HG02970 (cell line): Measurements from ENCODE around the gene KRTAP10-9.
"Not testable (repeated sequence)": the region's sequence is repeated elsewhere in the genome, so short reads cannot be mapped to it uniquely, and the experiment has no call there.

Experiments
- ATAC-seq: cut with Tn5 transposase; IDR thresholded peaks from one replicate; pipeline ENCODE4 v1.9.1; 2021; ENCODE audit warnings: mild to moderate bottlenecking, moderate library complexity, moderate number of reproducible peaks; ENCODE audit not compliant: unreplicated experiment, low FRiP score

The KRTAP10-9 gene

GRCh38 chr21:44637018-44637850 lies 10.3 kb downstream of the KRTAP10-9 start, which contains the start of gene KRTAP10-10:
Gene KRTAP10-10 (plus strand): TSS chr21:44637356. CDS start chr21:44637418, 62 bp downstream.
- no peak for ATAC-seq

DNA sequence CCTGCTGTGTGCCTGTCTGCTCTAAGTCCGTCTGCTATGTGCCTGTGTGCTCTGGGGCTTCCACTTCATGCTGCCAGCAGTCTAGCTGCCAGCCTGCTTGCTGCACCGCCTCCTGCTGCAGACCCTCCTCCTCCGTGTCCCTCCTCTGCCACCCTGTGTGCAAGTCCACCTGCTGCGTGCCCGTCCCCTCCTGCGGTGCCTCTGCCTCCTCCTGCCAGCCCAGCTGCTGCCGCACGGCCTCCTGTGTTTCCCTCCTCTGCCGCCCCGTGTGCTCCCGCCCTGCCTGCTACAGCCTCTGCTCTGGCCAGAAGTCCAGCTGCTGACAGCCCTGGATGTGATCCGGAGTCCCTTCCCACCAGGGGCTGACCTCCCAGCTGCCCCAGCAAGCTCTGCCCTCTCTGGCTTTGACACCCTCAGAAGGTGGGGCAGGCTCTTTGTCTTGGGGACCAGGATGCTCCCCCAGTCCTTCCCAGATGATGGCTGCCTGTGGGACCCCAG lies 11.0 kb downstream of the KRTAP10-9 start:
- not testable (repeated sequence) for ATAC-seq

DNA sequence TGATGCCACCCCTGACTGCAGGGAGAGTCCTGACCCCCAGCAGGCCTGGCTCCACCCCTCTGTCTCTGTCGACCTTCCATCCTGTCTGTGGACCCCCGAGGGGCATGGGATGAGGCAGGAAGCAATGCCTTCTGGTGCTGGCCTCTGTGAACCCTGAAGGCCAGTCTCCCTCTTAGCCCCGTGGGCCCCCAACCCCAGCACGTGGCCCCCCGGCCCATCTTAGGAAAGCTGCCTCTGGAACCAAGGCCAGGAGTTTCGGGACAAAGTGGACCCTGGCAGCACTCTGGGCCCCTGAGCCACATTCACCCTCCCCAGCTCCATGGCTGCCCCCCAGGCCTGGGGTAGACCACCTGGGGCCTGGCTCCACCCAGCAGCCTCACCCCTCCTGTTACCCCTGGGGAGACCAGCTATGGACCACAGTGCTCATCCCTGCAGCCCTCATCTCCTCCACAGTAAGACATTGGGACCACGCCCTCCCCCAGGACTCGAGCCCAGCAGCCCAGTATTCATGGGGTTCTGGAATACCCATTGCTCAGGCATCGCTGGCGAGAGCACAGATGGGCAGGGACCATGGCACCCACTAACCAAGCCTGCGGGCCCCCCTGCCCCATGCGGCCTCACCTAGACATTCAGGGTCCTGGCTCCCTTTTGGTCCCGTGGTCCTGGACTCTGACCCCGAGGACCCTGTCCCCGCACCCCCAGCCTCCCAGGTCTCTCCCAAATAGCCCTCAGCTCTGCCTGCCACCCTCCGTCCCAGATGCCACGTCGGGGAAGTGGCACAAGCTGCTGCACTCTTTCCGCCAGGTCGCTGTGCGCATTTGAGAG lies 11.8 kb downstream of the KRTAP10-9 start:
- not testable (repeated sequence) for ATAC-seq

GRCh38 chr21:44639331-44639655 lies 12.4 kb downstream of the KRTAP10-9 start:
- ATAC-seq, result no peak

- no peak for ATAC-seq
Observed at GRCh38 chr21:44640761-44641160, 13.9 kb downstream of the KRTAP10-9 start.

DNA sequence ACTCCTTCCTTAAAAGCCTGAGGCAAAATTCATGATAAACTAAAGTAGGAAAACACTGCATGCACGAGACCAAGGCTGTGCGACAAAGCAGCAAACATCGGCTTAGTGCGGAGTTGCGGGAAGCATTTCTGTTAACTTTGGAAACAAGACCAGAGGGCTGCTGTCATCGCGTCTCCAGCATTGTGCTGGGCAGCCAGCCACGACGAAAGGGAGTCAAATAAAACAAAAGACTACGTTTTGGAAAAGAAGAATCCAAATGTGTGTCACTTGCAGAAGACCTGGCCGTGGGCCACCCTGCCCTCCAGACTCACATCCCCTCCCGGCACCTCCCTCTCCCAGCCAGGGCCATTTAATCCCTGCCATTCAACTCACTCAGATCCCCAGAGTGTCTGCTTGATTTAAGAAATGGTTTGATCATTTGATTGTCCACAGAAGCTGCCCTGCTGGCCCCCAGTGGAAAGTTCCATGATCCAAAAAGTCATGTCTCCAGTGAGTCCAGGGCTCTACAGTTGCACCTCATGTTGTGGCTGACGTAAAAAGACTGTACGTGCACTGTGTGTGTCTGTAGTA lies 16.9 kb downstream of the KRTAP10-9 start:
- no peak for ATAC-seq

GRCh38 chr21:44644878-44645277 lies 18.0 kb downstream of the KRTAP10-9 start:
- no peak for ATAC-seq

DNA sequence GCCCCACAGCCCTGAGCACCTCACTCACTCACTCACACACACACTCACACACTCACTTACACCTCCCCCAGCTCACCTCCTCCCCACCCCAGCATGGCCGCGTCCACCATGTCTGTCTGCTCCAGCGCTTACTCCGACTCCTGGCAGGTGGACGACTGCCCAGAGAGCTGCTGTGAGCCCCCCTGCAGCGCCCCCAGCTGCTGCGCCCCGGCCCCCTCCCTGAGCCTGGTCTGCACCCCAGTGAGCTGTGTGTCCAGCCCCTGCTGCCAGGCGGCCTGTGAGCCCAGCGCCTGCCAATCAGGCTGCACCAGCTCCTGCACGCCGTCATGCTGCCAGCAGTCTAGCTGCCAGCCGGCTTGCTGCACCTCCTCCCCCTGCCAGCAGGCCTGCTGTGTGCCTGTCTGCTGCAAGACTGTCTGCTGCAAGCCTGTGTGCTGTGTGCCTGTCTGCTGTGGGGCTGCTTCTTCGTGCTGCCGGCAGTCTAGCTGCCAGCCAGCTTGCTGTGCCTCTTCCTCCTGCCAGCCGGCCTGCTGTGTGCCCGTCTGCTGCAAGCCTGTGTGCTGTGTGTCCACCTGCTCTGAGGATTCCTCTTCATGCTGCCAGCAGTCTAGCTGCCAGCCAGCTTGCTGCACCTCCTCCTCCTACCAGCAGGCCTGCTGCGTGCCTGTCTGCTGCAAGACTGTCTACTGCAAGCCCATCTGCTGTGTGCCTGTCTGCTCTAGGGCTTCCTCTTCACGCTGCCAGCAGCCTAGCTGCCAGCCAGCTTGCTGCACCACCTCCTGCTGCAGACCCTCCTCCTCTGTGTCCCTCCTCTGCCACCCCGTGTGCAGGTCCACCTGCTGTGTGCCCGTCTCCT lies 19.7 kb downstream of the KRTAP10-9 start, which contains the start of gene KRTAP10-11:
KRTAP10-11 (plus strand) TSS at position 49 of the 856 bp plus-strand sequence; CDS start at position 94, 45 bp downstream.
- ATAC-seq, result not testable (repeated sequence)

DNA sequence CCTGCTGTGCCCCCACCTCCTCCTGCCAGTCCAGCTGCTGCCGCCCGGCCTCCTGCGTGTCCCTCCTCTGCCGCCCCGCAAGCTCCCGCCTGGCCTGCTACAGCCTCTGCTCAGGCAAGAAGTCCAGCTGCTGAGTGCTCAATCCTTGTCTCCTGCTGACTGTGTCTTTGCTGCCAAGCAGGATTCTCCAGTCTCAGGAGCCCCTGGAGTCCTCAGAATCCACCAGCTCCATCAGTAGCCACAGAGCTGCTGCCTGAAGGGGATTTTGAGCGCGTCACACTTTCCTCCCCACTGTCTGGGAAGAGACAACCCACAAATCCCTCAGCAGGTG lies 20.3 kb downstream of the KRTAP10-9 start:
- ATAC-seq, result no peak

- ATAC-seq, result no peak
Observed at GRCh38 chr21:44648557-44649311, 21.8 kb downstream of the KRTAP10-9 start.

GRCh38 chr21:44649521-44650100 lies 22.7 kb downstream of the KRTAP10-9 start:
- no peak for ATAC-seq

- ATAC-seq, result no peak
Observed at GRCh38 chr21:44650265-44650972, 23.5 kb downstream of the KRTAP10-9 start.

DNA sequence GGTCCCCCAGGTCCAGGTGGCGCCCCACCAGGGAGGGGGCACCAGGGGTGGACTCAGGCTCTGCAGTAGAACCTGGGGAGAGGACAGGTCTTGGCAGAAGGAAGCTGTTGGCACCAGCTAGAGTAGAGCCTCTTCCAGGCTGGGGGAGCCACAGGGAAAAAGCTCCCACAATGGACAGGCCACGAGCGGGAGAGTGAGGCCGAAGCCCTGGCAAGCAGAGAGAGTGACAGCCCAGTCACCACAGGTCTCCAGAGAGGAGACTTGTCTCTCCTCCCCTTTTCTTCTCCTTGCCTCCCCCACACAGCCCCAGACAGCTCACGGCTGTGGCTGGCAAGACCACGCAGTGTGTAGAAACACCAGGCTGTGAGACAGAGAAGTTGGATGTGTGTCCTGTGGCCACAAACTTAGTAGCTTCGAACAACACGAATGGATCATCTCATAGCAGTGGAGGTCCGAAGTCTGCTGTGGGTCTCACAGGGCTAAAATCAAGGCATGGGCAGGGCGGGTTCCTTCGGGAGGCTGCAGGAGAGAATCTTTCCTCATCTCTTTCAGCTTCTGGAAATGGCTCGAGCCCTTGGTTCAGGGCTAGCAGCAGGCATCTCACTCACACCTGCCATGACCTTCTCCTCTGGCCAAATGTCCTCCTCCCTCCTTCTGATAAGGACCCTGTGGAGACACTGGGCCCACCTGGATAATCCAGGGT lies 24.2 kb downstream of the KRTAP10-9 start:
- no peak for ATAC-seq

- no peak for ATAC-seq
Observed at GRCh38 chr21:44653123-44653522, 26.2 kb downstream of the KRTAP10-9 start.

- no peak for ATAC-seq
Observed at GRCh38 chr21:44653656-44654575, 27.0 kb downstream of the KRTAP10-9 start.

- ATAC-seq, result no peak
Observed at GRCh38 chr21:44654576-44655175, 27.8 kb downstream of the KRTAP10-9 start, which contains the start of gene KRTAP12-4. Gene KRTAP12-4 (minus strand): TSS chr21:44654659. CDS start chr21:44654614, 45 bp downstream.
